Mucosa of descending colon (tissue), 3 donors: ENCODE data around the gene RNF113A. TPM values are rescaled to one million over a fixed set of nuclear protein-coding genes. Genes with fewer than 3 reads are reported as not detected.

ENCODE experiments used
- ATAC-seq: fragments of 200-7000 bp; cut with Tn5 transposase; one replicate; pipeline ENCODE4 v1.9.1; 2020; ENCODE audit warnings: mild to moderate bottlenecking, moderate library complexity
- DNase-seq, 3 donors: peaks; one replicate each; pipeline ENCODE4 v3.0.0-alpha.2; 2020
- H3K36me3 ChIP-seq: fragments of 200-600 bp; one replicate; pipeline ENCODE4 v1.8.0; 2021; ENCODE audit warnings: low read depth, mild to moderate bottlenecking
- H3K4me1 ChIP-seq: fragments of 200-600 bp; one replicate; pipeline ENCODE4 v1.8.0; 2021; ENCODE audit warnings: low read depth, mild to moderate bottlenecking
- H3K4me3 ChIP-seq: fragments of 200-600 bp; one replicate; pipeline ENCODE4 v1.8.0; 2021; ENCODE audit warnings: mild to moderate bottlenecking
- H3K9me3 ChIP-seq: fragments of 200-600 bp; one replicate; pipeline ENCODE4 v1.8.0; 2021; ENCODE audit warnings: mild to moderate bottlenecking
- intact Hi-C, 2 donors: fragments of 100-400 bp; cut with DNase I in 1 of 2; cut with micrococcal nuclease in 1 of 2; formaldehyde crosslinking; loops; one replicate each; pipeline versions ENCODE4 v1.11.0 to v1.11.1; 2022; cut with DNase I, micrococcal nuclease
- total RNA-seq, 3 donors: library from RNA; stranded (reverse); fragmentation: NEBNext Ultra II Directional in 2 of 3; extraction: Animal tissue kit (Norgen Biotek cat#: 25700) in 2 of 3; gene quantifications; one replicate each; pipeline versions ENCODE4 v1.2.1 to v1.2.4, GENCODE V29; 2021 to 2023
- TF ChIP-seq, protein P1 (sequence below): fragments of 200-600 bp; IDR thresholded peaks from one replicate; pipeline ENCODE4 v1.8.0; 2022; ENCODE audit warnings: antibody characterized with exemption, mild to moderate bottlenecking
- donor health status: DM: no; HTN: no; CAD: no; lungs with moderate emphysema.
- donor health status: DM: no; HTN: no; CAD: no.
- donor health status: DM: no; HTN: yes; CAD: no.

The RNF113A gene
- total RNA-seq, 3 donors from 2014 or later, result 12.2 to 13.5 (median 12.6) TPM

DNA sequence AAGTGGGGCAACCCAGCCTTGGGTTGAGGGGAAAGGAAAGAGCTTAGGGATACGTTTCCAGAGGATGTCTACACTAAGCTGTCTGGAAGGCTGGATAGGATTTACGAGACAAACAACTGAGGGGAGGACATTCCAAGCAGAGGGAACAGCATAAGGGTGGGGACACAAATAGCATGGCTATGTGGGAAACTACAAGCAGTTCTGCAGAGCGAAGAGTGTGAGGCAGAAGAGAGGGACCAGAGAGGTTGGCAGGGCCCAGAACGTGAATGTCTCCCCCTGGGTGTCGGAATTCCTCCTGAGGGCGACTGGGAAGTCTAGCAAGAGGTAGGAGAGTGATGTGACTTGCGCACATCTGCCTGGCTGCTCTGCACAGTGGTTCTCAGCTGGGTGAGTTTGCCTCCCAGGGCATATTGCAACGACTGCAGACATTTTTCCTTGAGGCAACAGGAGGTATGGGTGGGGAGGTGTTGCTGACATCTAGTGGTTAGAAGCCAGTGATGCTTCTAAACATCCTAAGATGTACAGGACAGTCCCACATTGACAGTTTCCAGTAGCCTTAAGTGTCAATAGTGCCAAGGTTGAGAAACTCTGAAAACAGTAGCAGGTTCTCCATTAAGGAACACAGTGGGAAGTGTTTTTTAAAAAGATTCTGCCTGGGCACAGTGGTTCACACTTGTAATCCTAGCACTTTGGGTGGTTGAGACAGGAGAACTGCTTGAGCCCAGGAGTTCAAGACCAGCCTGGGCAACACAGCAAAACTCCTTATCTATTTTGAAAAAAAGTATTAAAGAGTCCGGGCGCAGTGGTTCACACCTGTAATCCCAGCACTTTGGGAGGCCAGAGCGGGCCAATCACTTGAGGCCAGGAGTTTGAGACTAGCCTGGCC is 9.3 kb upstream of the RNF113A start:
- TF ChIP-seq, protein P1, sequence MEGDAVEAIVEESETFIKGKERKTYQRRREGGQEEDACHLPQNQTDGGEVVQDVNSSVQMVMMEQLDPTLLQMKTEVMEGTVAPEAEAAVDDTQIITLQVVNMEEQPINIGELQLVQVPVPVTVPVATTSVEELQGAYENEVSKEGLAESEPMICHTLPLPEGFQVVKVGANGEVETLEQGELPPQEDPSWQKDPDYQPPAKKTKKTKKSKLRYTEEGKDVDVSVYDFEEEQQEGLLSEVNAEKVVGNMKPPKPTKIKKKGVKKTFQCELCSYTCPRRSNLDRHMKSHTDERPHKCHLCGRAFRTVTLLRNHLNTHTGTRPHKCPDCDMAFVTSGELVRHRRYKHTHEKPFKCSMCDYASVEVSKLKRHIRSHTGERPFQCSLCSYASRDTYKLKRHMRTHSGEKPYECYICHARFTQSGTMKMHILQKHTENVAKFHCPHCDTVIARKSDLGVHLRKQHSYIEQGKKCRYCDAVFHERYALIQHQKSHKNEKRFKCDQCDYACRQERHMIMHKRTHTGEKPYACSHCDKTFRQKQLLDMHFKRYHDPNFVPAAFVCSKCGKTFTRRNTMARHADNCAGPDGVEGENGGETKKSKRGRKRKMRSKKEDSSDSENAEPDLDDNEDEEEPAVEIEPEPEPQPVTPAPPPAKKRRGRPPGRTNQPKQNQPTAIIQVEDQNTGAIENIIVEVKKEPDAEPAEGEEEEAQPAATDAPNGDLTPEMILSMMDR, result no peak
- DNase-seq (peak in 1 of 3 donors; percentile 27), ATAC-seq (peak; percentile 90)
- H3K4me3 ChIP-seq, result no peak overlapping the region
- H3K4me1 ChIP-seq, result no peaks in the 10 kb centered on the region
- intact Hi-C loops, result no loop called here
- H3K9me3 ChIP-seq, result no peaks in the 10 kb centered on the region
- no peaks in the 10 kb centered on the region for H3K36me3 ChIP-seq

DNA sequence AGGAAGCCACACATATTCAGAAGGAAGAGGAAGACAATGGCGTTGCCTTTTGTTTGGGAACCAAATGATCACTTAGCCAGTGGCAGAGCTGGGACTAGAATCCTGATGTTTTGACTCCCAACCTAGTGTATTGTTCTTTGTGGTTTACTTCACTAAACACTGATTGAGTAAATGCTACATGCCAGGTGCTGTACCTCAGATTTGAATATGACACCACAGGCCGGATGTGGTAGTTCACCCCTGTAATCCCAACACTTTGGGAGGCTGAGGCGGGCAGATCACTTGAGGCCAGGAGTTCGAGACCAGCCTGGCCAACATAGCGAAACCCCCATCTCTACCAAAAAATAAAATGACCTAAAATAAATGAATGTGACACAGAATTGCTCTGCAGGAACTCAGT is 8.5 kb upstream of the RNF113A start:
- DNase-seq, result no peak

DNA sequence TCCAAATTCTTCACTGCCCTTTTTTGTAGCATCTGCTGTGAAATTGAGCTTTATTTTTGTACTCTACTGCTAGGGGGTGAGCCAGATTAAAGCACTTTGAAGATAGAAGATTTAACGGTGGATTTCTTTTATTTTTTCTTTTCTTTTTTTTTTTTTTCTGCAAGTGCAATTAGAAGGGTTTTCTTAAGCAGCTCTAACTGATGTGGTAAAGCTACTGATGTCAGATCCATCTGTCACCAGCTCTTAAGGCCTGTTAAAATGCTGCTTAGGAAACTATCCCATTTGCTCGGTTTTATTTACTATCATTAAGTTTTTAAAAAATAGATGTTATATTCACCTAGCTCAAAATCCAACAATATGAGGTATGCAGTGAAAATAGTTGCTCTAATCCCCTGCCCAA is 7.2 kb upstream of the RNF113A start:
- DNase-seq, result no peak
- Histone ChIP-seq H3K36me3 (no peaks in the 10 kb centered on the region), H3K4me1 (no peaks in the 10 kb centered on the region), H3K9me3 (no peaks in the 10 kb centered on the region), H3K4me3 (no peak overlapping the region)
- intact Hi-C loops, result no loop called here
- no peak for ATAC-seq
- TF ChIP-seq, protein P1, result no peak

More for the DNA sequence above, 8.5 kb upstream of the RNF113A start:
- no peaks in the 10 kb centered on the region for H3K9me3 ChIP-seq
- ATAC-seq, result peak; percentile 23
- H3K4me3 ChIP-seq, result no peak overlapping the region
- intact Hi-C loops, result no loop called here
- H3K36me3 ChIP-seq, result no peaks in the 10 kb centered on the region
- no peaks in the 10 kb centered on the region for H3K4me1 ChIP-seq
- TF ChIP-seq, protein P1, result no peak

DNA sequence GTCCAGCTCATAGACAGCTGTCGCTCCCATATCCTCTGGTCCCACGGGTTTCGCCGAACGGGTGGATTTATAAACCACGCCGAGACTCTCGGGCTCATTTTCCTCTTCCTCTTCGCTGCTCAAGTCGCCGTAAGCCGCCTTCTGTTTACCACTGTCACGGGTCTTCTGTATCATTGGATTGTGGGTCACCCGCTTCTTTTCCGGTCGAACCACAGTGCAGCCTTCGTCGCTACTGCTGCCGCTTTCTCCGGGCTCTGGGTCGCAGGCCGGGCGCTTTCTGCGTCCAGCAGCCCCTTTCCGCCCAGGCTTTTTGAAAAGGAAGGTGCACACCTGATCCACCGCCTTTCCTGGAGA is 311 bp downstream of the RNF113A start:
- intact Hi-C loops, result no loop called here
- no peak for DNase-seq
- peak; percentile 60 for ATAC-seq
- TF ChIP-seq, protein P1, result no peak
- no peaks in the 10 kb centered on the region for H3K36me3 ChIP-seq
- no peaks in the 10 kb centered on the region for H3K9me3 ChIP-seq
- peak overlapping the region; percentile 56 for H3K4me3 ChIP-seq
- no peaks in the 10 kb centered on the region for H3K4me1 ChIP-seq

DNA sequence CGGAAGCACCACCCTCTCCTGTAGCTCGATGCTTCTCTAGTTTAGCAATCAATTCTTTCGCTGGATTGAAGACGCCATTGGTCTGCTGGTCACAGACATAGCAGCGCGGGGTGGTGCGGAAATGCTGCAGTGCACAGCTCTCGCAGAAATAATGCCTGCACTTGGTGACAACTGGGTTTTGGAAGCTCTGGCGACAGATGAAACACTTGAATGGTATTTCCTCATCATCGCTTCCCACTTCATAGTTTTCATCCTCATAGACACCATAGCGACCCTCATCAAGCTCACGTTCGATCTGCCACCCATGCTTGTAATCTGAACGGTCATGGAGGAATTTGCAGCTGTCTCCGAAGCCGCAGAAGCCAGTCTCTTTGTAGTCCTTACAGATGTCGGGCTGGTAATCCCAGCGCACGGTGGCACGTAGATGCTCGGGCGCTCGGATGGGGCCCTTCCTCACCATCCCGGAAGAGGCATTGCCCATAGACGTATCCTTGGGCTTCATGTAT is 854 bp downstream of the RNF113A start:
- intact Hi-C loops, result no loop called here
- DNase-seq (peak in 2 of 3 donors; percentile 35 to 46), ATAC-seq (peak; percentile 40)
- no peaks in the 10 kb centered on the region for H3K9me3 ChIP-seq
- no peaks in the 10 kb centered on the region for H3K4me1 ChIP-seq
- H3K36me3 ChIP-seq, result no peaks in the 10 kb centered on the region
- H3K4me3 ChIP-seq, result peak overlapping the region; percentile 56
- TF ChIP-seq, protein P1, result no peak
